ENCODE data around the gene TLE5.

TLE5 gene

GRCh38 chr19:3027292-3027691, 35.0 kb downstream of the TLE5 start:
- TF ChIP-seq CTCF (IDR thresholded peaks at IDR 0.05; ENCODE audit: low read depth, low read length) = no peak
- Histone ChIP-seq H3K27me3 (peaks cover 28% of the 10 kb centered on the region), H3K9me3 (no peaks in the 10 kb centered on the region), H3K4me1 (peaks cover 9% of the 10 kb centered on the region), H3K4me3 (ENCODE audit: low read depth, low read length) (no peak overlapping the region), H3K36me3 (no peaks in the 10 kb centered on the region)
- DNase-seq = no peak

GRCh38 chr19:3026768-3027167, 35.5 kb downstream of the TLE5 start:
- Histone ChIP-seq H3K36me3 (no peaks in the 10 kb centered on the region), H3K9me3 (no peaks in the 10 kb centered on the region), H3K4me1 (peaks cover 9% of the 10 kb centered on the region), H3K4me3 (ENCODE audit: low read depth, low read length) (no peak overlapping the region), H3K27me3 (peaks cover 28% of the 10 kb centered on the region)
- TF ChIP-seq CTCF (IDR thresholded peaks at IDR 0.05; ENCODE audit: low read depth, low read length) = no peak
- no peak for DNase-seq

- H3K9me3 ChIP-seq = no peaks in the 10 kb centered on the region
- peaks cover 9% of the 10 kb centered on the region for H3K4me1 ChIP-seq
- H3K36me3 ChIP-seq = no peaks in the 10 kb centered on the region
- no peak for TF ChIP-seq CTCF (IDR thresholded peaks at IDR 0.05; ENCODE audit: low read depth, low read length)
- H3K27me3 ChIP-seq = peaks cover 28% of the 10 kb centered on the region
- peak overlapping the region; percentile 46 for H3K4me3 ChIP-seq (ENCODE audit: low read depth, low read length)
- DNase-seq = no peak
Observed at GRCh38 chr19:3025549-3025886, 36.8 kb downstream of the TLE5 start.

- no peaks in the 10 kb centered on the region for H3K9me3 ChIP-seq
- H3K4me1 ChIP-seq = peaks cover 9% of the 10 kb centered on the region
- H3K36me3 ChIP-seq = no peaks in the 10 kb centered on the region
- H3K4me3 ChIP-seq (ENCODE audit: low read depth, low read length) = peak overlapping the region; percentile 46
- peaks cover 24% of the 10 kb centered on the region for H3K27me3 ChIP-seq
- TF ChIP-seq CTCF (IDR thresholded peaks at IDR 0.05; ENCODE audit: low read depth, low read length) = no peak
- peak; percentile 75 for DNase-seq
Observed at GRCh38 chr19:3024870-3025548, 37.3 kb downstream of the TLE5 start.

GRCh38 chr19:3024509-3024869, 37.8 kb downstream of the TLE5 start:
- Histone ChIP-seq H3K4me1 (peaks cover 9% of the 10 kb centered on the region), H3K9me3 (no peaks in the 10 kb centered on the region), H3K27me3 (peaks cover 19% of the 10 kb centered on the region), H3K4me3 (ENCODE audit: low read depth, low read length) (peak overlapping the region; percentile 46; the same call in 1 of the 2 replicates), H3K36me3 (no peaks in the 10 kb centered on the region)
- TF ChIP-seq CTCF (IDR thresholded peaks at IDR 0.05; ENCODE audit: low read depth, low read length) = no peak
- DNase-seq = no peak

GRCh38 chr19:3020321-3020960, 41.9 kb downstream of the TLE5 start:
- Histone ChIP-seq H3K27me3 (no peaks in the 10 kb centered on the region), H3K36me3 (no peaks in the 10 kb centered on the region)
- no peak for DNase-seq

More at GRCh38 chr19:3020321-3020960, 41.9 kb downstream of the TLE5 start:
- no peaks in the 10 kb centered on the region for H3K9me3 ChIP-seq
- no peak for TF ChIP-seq CTCF (IDR thresholded peaks at IDR 0.05; ENCODE audit: low read depth, low read length)
- no peak overlapping the region for H3K4me3 ChIP-seq (ENCODE audit: low read depth, low read length)
- peaks cover 6% of the 10 kb centered on the region for H3K4me1 ChIP-seq
